NB4 (cell line): Measurements from ENCODE around the gene SLC25A11.
"Not testable (repeated sequence)": the region's sequence is repeated elsewhere in the genome, so short reads cannot be mapped to it uniquely, and the experiment has no call there.

ENCODE experiments used
- DNase-seq: peaks from one replicate; pipeline ENCODE4 v3.0.0; 2010; ENCODE audit warnings: low read depth
- H3K4me3 ChIP-seq: one replicate; pipeline ENCODE4 v1.5.1; 2011; ENCODE audit warnings: mild to moderate bottlenecking, low read depth, low read length, moderate library complexity
- CTCF ChIP-seq: IDR thresholded peaks from one replicate; pipeline ENCODE4 v1.5.1; 2012; ENCODE audit warnings: low read depth, low read length
- MAX ChIP-seq: IDR thresholded peaks from 2 replicates; pipeline ENCODE4 v1.6.1; 2011; ENCODE audit warnings: low read depth, low read length
- MYC ChIP-seq: IDR thresholded peaks from 2 replicates; pipeline ENCODE4 v1.6.1; 2011; ENCODE audit warnings: low read depth, low read length
- POLR2A ChIP-seq: IDR thresholded peaks from 2 replicates; pipeline ENCODE4 v1.6.1; 2011; ENCODE audit warnings: mild to moderate bottlenecking; ENCODE audit not compliant: insufficient read length; ENCODE audit errors: extremely low read depth

The SLC25A11 gene

GRCh38 chr17:4921320-4921719, 18.5 kb downstream of the SLC25A11 start:
- TF ChIP-seq MAX: no peak
- no peak for TF ChIP-seq MYC
- TF ChIP-seq CTCF: no peak
- no peak for TF ChIP-seq POLR2A
- H3K4me3 ChIP-seq: no peak overlapping the region
- no peak for DNase-seq

GRCh38 chr17:4920351-4921048, 19.3 kb downstream of the SLC25A11 start:
- TF ChIP-seq MAX (no peak), CTCF (no peak), POLR2A (no peak), MYC (no peak)
- no peak overlapping the region for H3K4me3 ChIP-seq
- peak; percentile 72 for DNase-seq

GRCh38 chr17:4919511-4920047, 20.3 kb downstream of the SLC25A11 start:
- no peak for DNase-seq
- no peak overlapping the region for H3K4me3 ChIP-seq
- no peak for TF ChIP-seq CTCF
- no peak for TF ChIP-seq POLR2A
- no peak for TF ChIP-seq MYC
- no peak for TF ChIP-seq MAX

- DNase-seq, H3K4me3 ChIP-seq: not testable (repeated sequence)
These were observed 25.3 kb downstream of the SLC25A11 start for GRCh38 chr17:4914551-4914950.

- TF ChIP-seq CTCF: no peak
- no peak for TF ChIP-seq MYC
- no peak overlapping the region for H3K4me3 ChIP-seq
- DNase-seq: no peak
These were observed 25.9 kb downstream of the SLC25A11 start for GRCh38 chr17:4913994-4914393.

GRCh38 chr17:4908711-4909496, 30.9 kb downstream of the SLC25A11 start:
- H3K4me3 ChIP-seq: no peak overlapping the region
- DNase-seq: peak; percentile 88
- peak; percentile 74 for TF ChIP-seq CTCF
- peak; percentile 58 for TF ChIP-seq MYC
- no peak for TF ChIP-seq POLR2A
- TF ChIP-seq MAX: peak; percentile 36; the same call in 1 of the 2 replicates
